Neural cell (in vitro differentiated cells): Measurements from ENCODE around the gene CLEC16A.

ENCODE experiments used
- CTCF ChIP-seq: fragments of 450-650 bp; IDR thresholded peaks from 2 replicates; pipeline ENCODE4 v1.5.1; 2014; ENCODE audit warnings: antibody characterized with exemption, mild to moderate bottlenecking, moderate library complexity; ENCODE audit not compliant: poor library complexity, severe bottlenecking
- EP300 ChIP-seq: fragments of 450-650 bp; conservative IDR thresholded peaks from 2 replicates; pipeline ENCODE4 v1.6.1; 2014; ENCODE audit warnings: antibody characterized with exemption, mild to moderate bottlenecking, moderate library complexity; ENCODE audit not compliant: poor library complexity, severe bottlenecking
- EZH2 ChIP-seq: fragments of 200-600, 300-800 bp; shearing (Covaris generic), sonication (generic); IDR thresholded peaks from 2 replicates; pipeline ENCODE4 v1.6.1; 2014; ENCODE audit warnings: antibody characterized with exemption, low read length, borderline replicate concordance, mild to moderate bottlenecking; ENCODE audit not compliant: insufficient read depth, poor library complexity, severe bottlenecking
- MXI1 ChIP-seq: fragments of 450-650 bp; conservative IDR thresholded peaks from 2 replicates; pipeline ENCODE4 v1.6.1; 2014; ENCODE audit warnings: antibody characterized with exemption, mild to moderate bottlenecking; ENCODE audit not compliant: poor library complexity, severe bottlenecking
- POLR2AphosphoS5 ChIP-seq: IDR thresholded peaks from 2 replicates; pipeline ENCODE4 v1.6.1; 2012
- RAD21 ChIP-seq: fragments of 450-650 bp; conservative IDR thresholded peaks from 2 replicates; pipeline ENCODE4 v1.6.1; 2014; ENCODE audit warnings: antibody characterized with exemption, mild to moderate bottlenecking, moderate library complexity
- REST ChIP-seq: IDR thresholded peaks from 2 replicates; pipeline ENCODE4 v1.6.1; 2012; ENCODE audit warnings: borderline replicate concordance
- SMC3 ChIP-seq: fragments of 450-650 bp; conservative IDR thresholded peaks from 2 replicates; pipeline ENCODE4 v1.6.1; 2014; ENCODE audit warnings: antibody characterized with exemption, mild to moderate bottlenecking, moderate library complexity; ENCODE audit not compliant: poor library complexity
- TAF1 ChIP-seq: IDR thresholded peaks from 2 replicates; pipeline ENCODE4 v1.6.1; 2012; ENCODE audit warnings: low read depth

GRCh38 chr16:11015607-11016006 lies 71.2 kb downstream of the CLEC16A start:
- no peak for TF ChIP-seq CTCF
- no peak for TF ChIP-seq POLR2AphosphoS5
- TF ChIP-seq EZH2, result no peak
- TF ChIP-seq RAD21, result no peak
- no peak for TF ChIP-seq SMC3
- TF ChIP-seq EP300, result no peak
- TF ChIP-seq TAF1, result no peak
- TF ChIP-seq REST, result no peak
- no peak for TF ChIP-seq MXI1
